Glutamatergic neuron (in vitro differentiated cells): ENCODE measurements around the gene PHRF1. TPM values are rescaled to one million over a fixed set of nuclear protein-coding genes. Genes with fewer than 3 reads are reported as not detected.
A peak's percentile ranks its signal among the peaks of the same experiment; 100 is the strongest.

ENCODE experiments used
- DNase-seq: peaks from one replicate; pipeline ENCODE4 v3.0.0; 2022
- H3K27ac Mint-ChIP-seq: one replicate; pipeline ENCODE4 v1.8.0; 2020; ENCODE audit warnings: mild to moderate bottlenecking, mixed read lengths, inconsistent platforms; ENCODE audit not compliant: unreplicated experiment
- H3K27me3 Mint-ChIP-seq: one replicate; pipeline ENCODE4 v1.8.0; 2020; ENCODE audit warnings: mild to moderate bottlenecking, moderate library complexity, mixed read lengths, inconsistent platforms; ENCODE audit not compliant: unreplicated experiment
- H3K36me3 Mint-ChIP-seq: one replicate; pipeline ENCODE4 v1.8.0; 2020; ENCODE audit warnings: mild to moderate bottlenecking, mixed read lengths, inconsistent platforms; ENCODE audit not compliant: unreplicated experiment
- H3K4me1 Mint-ChIP-seq: one replicate; pipeline ENCODE4 v1.8.0; 2020; ENCODE audit warnings: mild to moderate bottlenecking, low read depth, mixed read lengths, inconsistent platforms; ENCODE audit not compliant: unreplicated experiment
- H3K4me3 Mint-ChIP-seq: one replicate; pipeline ENCODE4 v1.8.0; 2020; ENCODE audit warnings: mild to moderate bottlenecking, mixed read lengths, inconsistent platforms; ENCODE audit not compliant: unreplicated experiment
- H3K9me3 Mint-ChIP-seq: one replicate; pipeline ENCODE4 v1.8.0; 2020; ENCODE audit warnings: mild to moderate bottlenecking, moderate library complexity, mixed read lengths, inconsistent platforms; ENCODE audit not compliant: unreplicated experiment
- total RNA-seq: library from RNA; stranded (reverse); fragmentation: NEBNext Ultra II Directional; extraction: Animal tissue kit (Norgen Biotek cat#: 25700); gene quantifications from one replicate; pipeline ENCODE4 v1.2.1, GENCODE V29; 2021; ENCODE audit not compliant: unreplicated experiment
- TF ChIP-seq, protein P1 (sequence below): fragments of 200-600 bp; sonication (generic); IDR thresholded peaks from one replicate; pipeline ENCODE4 v1.5.0; 2021; ENCODE audit not compliant: partially characterized antibody, unreplicated experiment

The PHRF1 gene
- total RNA-seq, 1 donor from 2014 or later: 41.6 TPM

DNA sequence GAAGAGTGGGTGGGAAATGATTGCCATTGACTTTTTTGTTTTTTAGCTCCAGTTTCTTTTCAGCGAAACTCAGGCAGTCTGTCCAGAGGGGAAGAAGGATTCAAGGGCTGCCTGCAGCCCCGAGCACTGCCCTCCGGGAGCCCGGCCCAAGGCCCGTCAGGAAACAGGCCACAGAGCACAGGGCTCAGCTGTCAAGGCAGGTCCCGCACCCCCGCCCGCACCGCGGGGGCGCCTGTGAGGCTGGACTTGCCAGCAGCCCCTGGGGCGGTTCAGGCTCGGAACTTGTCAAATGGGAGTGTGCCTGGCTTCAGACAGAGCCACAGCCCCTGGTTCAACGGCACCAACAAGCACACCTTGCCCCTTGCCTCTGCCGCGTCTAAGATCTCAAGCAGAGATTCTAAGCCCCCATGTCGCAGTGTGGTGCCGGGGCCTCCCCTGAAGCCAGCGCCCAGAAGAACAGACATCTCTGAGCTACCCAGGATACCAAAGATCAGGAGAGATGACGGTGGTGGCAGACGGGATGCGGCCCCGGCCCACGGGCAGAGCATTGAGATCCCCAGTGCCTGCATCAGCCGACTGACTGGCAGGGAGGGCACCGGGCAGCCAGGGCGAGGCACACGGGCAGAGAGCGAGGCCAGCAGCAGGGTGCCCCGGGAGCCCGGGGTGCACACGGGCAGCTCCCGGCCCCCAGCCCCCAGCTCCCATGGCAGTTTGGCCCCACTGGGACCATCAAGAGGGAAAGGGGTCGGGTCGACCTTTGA, 30.9 kb downstream of the PHRF1 start:
- peaks cover 4% of the 10 kb centered on the region for H3K36me3 Mint-ChIP-seq

GRCh38 chr11:607971-608659, 31.8 kb downstream of the PHRF1 start:
- Mint-ChIP-seq H3K4me3 (no peak overlapping the region), H3K27ac (no peak overlapping the region), H3K36me3 (peaks cover 4% of the 10 kb centered on the region), H3K4me1 (peaks cover 7% of the 10 kb centered on the region), H3K27me3 (peaks cover 6% of the 10 kb centered on the region), H3K9me3 (peaks cover 13% of the 10 kb centered on the region)
- TF ChIP-seq, protein P1, sequence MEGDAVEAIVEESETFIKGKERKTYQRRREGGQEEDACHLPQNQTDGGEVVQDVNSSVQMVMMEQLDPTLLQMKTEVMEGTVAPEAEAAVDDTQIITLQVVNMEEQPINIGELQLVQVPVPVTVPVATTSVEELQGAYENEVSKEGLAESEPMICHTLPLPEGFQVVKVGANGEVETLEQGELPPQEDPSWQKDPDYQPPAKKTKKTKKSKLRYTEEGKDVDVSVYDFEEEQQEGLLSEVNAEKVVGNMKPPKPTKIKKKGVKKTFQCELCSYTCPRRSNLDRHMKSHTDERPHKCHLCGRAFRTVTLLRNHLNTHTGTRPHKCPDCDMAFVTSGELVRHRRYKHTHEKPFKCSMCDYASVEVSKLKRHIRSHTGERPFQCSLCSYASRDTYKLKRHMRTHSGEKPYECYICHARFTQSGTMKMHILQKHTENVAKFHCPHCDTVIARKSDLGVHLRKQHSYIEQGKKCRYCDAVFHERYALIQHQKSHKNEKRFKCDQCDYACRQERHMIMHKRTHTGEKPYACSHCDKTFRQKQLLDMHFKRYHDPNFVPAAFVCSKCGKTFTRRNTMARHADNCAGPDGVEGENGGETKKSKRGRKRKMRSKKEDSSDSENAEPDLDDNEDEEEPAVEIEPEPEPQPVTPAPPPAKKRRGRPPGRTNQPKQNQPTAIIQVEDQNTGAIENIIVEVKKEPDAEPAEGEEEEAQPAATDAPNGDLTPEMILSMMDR: no peak
- no peak for DNase-seq

More for the DNA sequence above, 30.9 kb downstream of the PHRF1 start:
- DNase-seq: no peak
- H3K9me3 Mint-ChIP-seq: peaks cover 10% of the 10 kb centered on the region
- TF ChIP-seq, protein P1: no peak
- H3K27ac Mint-ChIP-seq: peak overlapping the region; percentile 62
- peaks cover 5% of the 10 kb centered on the region for H3K27me3 Mint-ChIP-seq
- H3K4me1 Mint-ChIP-seq: peaks cover 4% of the 10 kb centered on the region
- H3K4me3 Mint-ChIP-seq: peak overlapping the region; percentile 67

DNA sequence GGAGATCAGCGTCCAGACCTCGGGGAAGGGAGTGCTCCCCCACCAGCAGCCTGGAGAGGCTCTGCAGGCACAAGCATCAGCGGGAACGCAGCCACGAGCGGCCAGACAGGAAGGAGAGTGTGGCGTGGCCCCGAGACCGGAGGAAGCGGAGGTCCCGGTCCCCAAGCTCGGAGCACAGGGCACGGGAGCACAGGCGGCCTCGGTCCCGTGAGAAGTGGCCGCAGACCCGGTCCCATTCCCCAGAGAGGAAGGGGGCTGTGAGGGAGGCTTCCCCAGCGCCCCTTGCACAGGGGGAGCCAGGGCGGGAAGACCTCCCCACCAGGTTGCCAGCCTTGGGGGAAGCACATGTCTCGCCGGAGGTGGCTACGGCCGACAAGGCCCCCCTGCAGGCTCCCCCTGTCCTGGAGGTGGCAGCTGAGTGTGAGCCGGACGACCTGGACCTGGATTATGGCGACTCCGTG, 32.6 kb downstream of the PHRF1 start:
- Mint-ChIP-seq H3K27me3 (peaks cover 6% of the 10 kb centered on the region), H3K36me3 (peaks cover 4% of the 10 kb centered on the region), H3K4me1 (peaks cover 7% of the 10 kb centered on the region), H3K4me3 (no peak overlapping the region), H3K27ac (no peak overlapping the region), H3K9me3 (peaks cover 13% of the 10 kb centered on the region)
- no peak for DNase-seq
- TF ChIP-seq, protein P1: no peak

DNA sequence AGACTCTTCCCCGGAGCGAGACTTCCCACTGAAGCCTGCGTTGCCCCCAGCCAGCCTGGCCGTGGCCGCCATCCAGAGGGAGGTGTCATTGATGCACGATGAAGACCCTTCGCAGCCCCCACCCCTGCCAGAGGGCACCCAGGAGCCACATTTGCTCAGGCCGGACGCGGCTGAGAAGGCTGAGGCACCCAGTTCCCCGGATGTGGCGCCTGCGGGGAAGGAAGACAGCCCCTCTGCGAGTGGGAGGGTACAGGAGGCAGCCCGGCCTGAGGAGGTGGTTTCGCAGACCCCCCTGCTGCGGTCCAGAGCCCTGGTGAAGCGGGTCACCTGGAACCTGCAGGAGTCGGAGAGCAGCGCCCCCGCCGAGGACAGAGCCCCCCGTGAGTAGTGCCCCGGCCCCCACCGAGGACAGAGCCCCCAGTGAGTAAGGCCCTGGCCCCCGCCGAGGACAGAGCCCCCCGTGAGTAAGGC, 33.1 kb downstream of the PHRF1 start:
- Mint-ChIP-seq H3K27ac (no peak overlapping the region), H3K4me1 (peaks cover 9% of the 10 kb centered on the region), H3K36me3 (peaks cover 4% of the 10 kb centered on the region), H3K27me3 (peaks cover 6% of the 10 kb centered on the region), H3K9me3 (peaks cover 15% of the 10 kb centered on the region), H3K4me3 (no peak overlapping the region)
- TF ChIP-seq, protein P1: no peak
- no peak for DNase-seq
